HG03097 (cell line): ENCODE data around the gene SLC25A25.
"Not testable (repeated sequence)": the region's sequence is repeated elsewhere in the genome, so short reads cannot be mapped to it uniquely, and the experiment has no call there.

Experiments
- ATAC-seq: cut with Tn5 transposase; IDR thresholded peaks from one replicate; pipeline ENCODE4 v1.9.1; 2021; ENCODE audit not compliant: unreplicated experiment, low FRiP score

Gene SLC25A25

GRCh38 chr9:128108269-128109049 lies 40.4 kb downstream of the SLC25A25 start:
- no peak for ATAC-seq

- no peak for ATAC-seq
Measured at GRCh38 chr9:128109050-128109709, 41.1 kb downstream of the SLC25A25 start.

- not testable (repeated sequence) for ATAC-seq
Measured at GRCh38 chr9:128111726-128112125, 43.7 kb downstream of the SLC25A25 start.

- no peak for ATAC-seq
Measured at GRCh38 chr9:128113526-128114325, 45.7 kb downstream of the SLC25A25 start.

- no peak for ATAC-seq
Measured at GRCh38 chr9:128114326-128115186, 46.5 kb downstream of the SLC25A25 start.

- no peak for ATAC-seq
Measured at GRCh38 chr9:128115187-128116103, 47.4 kb downstream of the SLC25A25 start.

GRCh38 chr9:128116104-128117083 lies 48.4 kb downstream of the SLC25A25 start:
- no peak for ATAC-seq

GRCh38 chr9:128117613-128118471 lies 49.8 kb downstream of the SLC25A25 start:
- ATAC-seq: peak; percentile 51

- no peak for ATAC-seq
Measured at GRCh38 chr9:128118472-128118857, 50.4 kb downstream of the SLC25A25 start.

- ATAC-seq: no peak
Measured at GRCh38 chr9:128118971-128119665, 51.1 kb downstream of the SLC25A25 start.

GRCh38 chr9:128120061-128120740 lies 52.2 kb downstream of the SLC25A25 start:
- no peak for ATAC-seq

- ATAC-seq: no peak
Measured at GRCh38 chr9:128120741-128121465, 52.9 kb downstream of the SLC25A25 start.

- no peak for ATAC-seq
Measured at GRCh38 chr9:128121466-128121810, 53.4 kb downstream of the SLC25A25 start.

- ATAC-seq: no peak
Measured at GRCh38 chr9:128121924-128122808, 54.1 kb downstream of the SLC25A25 start.

GRCh38 chr9:128122809-128123175 lies 54.8 kb downstream of the SLC25A25 start:
- no peak for ATAC-seq
